GM18870 (cell line): Measurements from ENCODE around the gene ZIC4.

Experiments used
- ATAC-seq: cut with Tn5 transposase; IDR thresholded peaks from one replicate; pipeline ENCODE4 v1.9.1; 2021; ENCODE audit warnings: moderate library complexity; ENCODE audit not compliant: unreplicated experiment

ZIC4 gene

DNA sequence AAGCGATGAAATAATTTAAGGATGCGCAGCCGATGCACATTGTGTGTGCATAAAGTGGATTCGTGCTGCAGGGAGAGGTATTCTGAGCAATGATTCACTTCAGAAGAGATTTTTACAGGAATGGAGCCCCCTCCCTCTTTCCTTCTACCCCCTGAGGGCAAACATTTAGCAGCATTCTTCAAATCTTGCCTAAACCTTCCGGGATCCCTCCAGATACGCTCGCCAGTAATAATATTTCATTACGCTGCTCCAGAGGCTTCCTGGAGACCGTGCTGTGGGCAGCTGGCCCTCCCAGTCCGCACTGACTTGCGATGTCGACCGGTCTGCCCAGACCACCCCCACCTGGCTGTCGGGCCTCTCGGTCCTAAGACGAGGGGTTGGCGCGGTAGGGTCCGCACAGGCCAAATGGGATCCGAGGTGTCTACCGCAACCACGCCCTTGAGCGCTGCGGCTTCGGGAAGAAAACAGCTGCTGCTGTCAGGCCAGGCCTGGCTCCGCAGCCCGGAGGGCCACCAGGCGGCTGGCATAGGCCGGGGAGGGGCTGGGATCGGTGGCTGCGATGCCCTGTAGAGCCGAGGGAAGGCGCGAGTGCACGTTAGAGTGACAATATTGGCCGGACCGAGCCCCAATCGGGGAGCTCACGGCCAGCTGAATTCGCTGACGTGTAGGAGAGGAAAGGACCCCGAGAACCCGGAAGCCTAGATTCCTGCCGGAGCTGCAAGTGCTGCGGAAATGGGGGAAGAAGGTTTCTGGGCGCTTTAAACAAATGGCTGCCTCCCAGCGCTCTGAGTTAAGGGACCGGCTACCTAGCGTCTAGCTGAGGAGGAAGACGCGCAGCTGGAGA lies 14.3 kb downstream of the ZIC4 start:
- no peak for ATAC-seq

DNA sequence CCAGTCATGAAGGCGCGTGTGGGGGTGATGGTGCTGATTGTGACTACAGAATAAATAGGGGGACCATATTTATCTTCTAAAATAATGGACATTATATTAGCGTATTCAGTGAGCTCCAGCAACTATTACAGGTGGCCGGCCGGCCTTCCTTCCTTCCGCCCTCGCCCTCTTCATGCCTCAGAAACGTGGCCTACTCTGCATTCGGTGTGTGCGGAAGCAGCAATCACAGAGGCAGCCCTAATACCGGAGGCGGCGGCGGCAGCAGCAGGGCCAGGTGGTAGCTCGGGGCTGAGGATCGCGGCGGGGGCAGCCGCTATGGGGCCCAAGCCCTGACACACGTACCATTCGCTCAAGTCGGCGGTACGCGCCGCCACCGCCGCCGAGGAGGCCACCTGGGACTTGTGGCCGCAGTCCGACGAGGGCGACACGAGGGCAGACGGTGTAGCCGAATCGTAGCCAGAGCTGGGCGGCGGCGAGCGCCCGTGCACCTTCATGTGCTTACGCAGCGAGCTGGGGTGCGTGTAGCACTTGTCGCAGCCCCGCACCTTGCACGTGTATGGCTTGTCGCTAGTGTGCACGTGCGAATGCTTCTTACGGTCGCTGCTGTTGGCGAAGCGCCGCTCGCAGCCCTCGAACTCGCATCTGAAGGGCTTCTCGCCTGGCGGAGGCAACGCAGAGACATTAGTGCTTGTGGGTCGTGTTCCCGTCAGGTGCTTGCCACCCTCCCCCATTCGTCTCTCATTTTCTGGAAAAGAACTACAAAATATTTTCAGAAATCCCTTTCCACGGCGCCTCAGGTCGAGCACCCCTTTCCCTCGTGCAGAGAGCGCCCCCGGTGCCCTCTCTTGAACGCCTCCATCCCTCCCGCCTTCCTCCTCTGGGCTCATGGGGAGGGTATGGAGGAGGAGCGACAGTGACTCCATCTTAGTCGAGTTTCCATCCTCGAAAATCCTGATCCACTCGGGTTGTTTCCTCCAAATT lies 15.5 kb downstream of the ZIC4 start:
- ATAC-seq: no peak

DNA sequence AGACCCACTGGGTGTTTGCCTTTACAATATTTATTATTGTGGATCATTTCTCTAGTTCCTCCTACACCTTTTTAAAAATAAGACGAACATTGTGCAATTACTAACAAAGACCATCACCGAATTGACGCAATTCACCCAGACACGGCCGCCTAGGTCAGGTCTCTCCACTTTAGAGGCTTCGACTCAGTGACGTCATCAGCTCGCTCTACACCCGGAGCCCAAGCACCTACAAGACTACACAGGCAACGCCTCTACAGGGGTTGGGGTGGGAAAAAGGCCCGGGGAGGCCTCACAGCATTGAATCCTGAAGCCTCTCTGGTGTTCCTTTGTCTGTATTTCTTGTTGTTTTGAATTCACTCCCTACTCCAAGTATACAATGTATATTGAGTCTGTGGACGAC lies 16.6 kb downstream of the ZIC4 start:
- ATAC-seq: no peak

DNA sequence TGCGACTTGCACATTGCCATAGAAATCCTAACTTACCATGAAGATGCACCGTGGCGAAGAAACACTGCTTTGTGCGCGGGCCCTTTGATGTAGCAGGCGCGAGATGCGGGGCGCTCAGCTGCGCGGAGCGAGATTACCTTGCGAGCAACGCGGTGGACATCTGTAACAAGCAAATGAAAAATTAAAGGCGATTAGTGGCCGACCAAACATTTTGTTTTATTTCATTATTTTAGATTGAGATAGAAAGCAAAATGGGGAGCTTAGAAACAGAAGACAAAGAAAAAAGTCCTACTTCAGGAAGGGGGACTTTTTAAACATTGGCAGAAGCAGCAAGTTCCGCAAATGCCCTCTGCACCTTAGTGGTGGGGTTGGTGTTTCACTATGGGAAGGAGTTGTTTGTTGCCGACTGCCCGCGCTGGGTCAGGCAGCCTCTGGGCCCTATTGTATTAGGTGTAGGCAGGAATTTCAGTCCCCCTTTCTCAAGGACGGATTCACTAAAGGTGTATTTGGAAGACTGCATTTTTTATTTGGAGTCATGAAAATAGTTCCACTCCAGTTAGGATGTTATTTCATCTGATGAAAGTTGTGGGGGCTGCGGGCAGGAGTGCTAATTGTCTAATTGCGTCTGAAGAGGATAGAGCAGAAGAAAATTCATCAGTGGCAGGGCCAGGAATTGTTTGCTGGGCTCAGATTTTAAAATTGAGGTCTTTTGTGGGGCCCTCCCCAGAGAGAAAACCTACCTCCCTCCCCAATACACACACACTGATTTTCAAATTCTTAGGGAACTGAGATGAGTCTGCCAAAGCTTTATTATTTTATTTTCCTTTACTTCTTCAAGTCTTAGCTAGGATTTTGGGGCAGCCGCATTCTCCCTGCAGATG lies 17.4 kb downstream of the ZIC4 start:
- no peak for ATAC-seq

DNA sequence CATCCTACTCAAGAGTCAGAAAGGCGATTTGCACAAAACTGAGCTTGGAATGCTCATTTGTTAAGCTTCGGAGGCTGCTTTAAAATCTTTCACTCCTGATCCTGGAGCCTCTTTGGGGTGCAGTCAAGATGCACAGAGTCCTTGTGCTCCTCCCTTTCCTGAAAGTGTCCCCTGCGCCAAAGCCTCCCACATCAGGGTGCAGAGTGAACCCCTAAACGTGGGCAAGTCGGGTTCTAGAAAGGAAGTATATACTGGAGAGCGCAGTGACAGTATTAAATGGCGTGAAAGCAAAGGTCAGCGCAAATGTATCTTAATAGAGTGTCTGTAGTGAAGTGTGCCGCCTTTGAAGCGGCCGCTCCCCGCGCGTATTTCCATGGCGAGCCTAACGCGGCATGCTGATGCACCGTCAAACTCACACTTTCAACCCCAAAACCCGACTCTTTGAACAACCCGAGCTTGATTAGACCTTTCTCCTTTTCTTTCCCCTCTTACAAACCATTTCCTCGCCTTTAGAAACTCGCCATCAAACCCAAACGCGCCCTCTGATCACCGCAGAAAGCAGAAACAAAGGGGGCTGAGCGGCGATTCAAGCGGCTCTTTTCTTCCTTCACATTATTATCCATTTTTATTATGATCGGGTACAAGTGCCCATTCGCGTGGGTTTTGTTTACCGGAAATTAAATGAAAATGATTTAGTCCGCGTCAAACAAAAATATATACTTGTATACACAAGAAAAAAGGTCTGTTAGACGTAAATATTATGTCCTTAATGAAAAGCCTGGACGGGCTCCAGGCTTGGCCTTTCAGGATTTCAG lies 18.3 kb downstream of the ZIC4 start:
- no peak for ATAC-seq

DNA sequence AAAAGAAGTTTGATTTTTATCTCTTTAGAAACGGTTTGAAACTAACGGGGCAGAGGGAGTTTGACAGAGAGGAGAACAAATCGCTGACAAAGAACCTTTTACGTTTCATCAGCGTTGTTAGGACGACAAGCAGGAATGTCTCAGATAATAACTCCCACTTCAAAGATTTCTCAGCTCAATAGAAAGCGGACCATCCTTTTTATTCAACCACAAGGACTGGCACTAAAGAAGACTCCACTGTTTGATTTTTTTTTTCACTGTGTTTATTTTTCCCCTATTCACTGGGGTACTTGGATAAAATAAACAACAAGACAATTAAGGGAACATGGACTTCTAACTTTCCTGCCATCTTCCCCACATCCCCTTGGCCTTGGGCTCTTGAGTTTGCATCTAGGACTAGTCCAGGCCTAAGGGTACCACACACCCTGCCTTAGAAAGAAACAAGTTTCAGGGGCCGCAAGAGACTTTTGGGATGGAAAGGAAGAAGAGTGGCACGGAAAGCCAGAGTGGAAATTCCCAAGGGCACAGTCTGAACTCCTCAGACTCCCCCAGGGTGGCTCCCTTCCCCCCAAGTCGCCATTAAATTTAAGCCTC lies 19.0 kb downstream of the ZIC4 start:
- no peak for ATAC-seq

DNA sequence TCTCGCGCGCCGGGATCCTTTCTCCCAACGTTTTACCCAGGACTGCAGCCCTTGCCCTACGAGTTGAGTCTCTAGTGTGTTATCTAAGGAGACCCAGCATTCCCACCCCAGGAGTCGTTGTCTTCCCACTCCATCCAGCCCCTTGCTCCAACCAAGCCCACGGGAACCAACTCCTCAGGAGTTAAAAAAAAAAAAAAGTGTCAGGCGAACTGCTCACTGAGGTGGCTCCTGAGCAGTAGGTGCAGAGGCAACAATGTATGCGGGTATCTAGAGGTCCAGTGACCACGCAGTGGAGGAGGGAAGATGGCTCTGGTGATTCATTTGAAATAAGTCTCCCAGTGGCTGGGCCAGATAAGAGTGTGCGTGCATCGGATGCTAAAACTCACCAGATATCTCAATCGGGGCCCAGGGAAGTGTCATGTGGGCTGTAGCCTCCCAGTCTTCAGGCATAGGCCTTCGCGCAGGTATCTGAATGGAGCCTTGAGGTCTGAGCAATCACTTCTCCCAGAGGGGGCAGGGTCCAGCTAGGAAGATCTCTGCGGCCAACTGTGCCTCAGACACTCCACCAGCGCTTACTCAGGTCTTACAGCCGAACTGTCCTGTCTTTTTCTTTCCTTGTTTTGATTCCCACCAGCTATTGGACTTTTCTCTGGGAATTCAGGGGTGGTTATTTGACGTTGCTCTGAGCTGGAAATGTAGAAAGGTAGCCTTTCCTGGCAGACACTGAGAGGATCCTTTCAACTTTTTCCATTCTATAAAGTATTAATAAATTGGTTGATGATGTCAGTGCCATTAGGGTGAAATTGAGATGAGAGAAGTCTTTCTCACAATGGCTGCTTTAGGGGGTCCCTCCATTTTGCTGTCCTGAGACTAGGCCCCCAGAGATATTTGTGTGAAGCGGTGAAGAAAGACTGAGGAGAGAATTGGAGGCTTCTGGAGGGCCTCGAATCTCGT lies 21.0 kb downstream of the ZIC4 start:
- no peak for ATAC-seq

DNA sequence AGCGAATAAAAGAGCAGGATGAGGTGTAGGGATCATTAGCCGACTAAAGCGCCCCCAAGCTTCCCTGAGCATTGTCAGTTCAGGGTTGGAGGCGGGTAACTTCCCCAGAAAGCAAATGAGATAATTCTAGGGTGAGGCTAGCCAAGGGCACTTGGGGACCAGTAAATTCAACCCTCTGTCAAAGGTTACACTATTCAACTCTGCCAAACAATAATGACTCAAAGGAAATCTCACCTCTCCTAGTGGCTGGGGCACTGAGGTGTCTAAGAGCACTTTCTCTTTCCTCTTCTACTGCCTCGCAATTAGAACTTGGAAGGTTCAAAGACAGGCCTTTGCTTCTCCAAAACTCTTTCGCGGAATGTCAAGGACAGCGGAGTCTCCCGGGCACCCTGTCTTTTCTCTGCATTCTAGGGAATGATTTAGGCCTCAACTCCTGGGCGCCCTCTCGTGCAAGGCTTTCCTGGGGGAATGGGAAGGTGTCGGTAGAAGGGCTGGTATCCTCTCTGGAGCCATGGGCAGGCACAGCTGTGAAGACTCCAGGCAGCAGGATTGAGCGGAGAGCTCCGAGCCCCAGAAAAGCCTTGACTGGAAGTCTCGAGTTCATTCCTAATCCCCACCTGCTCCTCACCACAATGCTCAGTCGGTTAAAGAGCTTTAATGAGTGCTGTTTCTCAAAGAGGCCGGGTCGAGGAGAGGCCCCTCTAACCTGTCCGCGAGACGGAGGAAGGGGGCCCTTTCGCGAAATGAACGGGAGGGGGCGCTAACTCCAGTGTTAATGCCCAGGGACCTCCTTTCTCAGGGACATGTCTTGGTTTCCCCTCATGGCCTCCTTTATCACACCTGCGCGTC lies 21.9 kb downstream of the ZIC4 start:
- ATAC-seq: no peak

DNA sequence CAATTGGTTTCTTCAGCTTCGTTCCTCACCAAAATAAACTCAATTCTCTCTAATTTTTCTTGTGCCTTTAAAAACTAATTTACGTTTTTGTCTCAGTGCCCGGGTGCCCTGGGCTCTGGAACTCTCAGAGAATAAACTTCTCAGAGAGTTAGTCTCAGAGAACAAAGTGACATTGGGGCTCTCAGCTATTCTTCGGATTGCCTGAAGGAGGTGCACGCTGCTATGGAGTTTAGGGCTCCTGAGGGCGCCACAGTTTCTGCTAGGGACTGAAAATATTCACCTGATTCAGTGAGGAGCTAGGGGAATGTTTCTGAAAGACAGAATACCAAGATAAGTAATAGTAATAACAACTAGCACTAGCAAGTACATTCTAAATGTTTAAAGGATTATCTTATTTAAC lies 22.7 kb downstream of the ZIC4 start:
- no peak for ATAC-seq

DNA sequence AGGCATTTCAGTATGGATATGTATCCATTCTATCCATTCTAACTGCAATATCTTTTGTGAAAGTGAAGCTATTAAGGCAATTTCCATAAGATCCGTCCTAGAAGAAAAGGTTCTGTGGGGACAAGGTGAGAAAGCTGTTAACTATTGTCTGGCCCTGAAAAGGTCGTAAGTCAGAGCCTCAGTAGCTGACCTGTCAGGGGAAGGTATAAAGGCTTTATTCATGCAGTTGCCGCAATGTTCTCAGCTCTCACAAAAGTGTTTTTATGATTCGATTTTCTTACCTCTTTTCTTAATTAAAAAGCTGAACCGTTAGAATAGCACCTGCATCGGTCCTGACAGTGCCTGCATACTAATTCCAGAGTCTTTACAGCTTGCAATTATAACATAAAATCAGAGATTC lies 24.7 kb downstream of the ZIC4 start:
- ATAC-seq: no peak

DNA sequence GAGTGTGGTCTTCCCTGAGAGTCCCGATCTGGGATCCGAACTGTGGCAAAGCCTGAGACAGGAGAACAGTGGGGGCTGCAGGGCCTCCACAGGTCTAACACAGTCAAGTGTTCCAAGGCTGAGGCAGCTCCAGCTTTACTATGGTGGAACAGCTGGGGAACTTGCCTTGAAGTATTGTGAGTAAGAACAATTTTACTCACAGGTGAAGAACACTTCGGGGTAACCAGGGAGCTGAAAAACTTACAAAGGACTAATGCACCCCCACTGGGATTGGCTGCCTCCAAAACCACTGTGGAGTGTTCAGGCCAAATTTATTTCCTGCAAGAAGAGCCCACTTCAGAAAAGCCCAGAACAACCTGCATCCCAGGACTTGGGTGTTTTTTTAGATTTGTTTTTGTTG lies 25.4 kb downstream of the ZIC4 start:
- ATAC-seq: no peak

DNA sequence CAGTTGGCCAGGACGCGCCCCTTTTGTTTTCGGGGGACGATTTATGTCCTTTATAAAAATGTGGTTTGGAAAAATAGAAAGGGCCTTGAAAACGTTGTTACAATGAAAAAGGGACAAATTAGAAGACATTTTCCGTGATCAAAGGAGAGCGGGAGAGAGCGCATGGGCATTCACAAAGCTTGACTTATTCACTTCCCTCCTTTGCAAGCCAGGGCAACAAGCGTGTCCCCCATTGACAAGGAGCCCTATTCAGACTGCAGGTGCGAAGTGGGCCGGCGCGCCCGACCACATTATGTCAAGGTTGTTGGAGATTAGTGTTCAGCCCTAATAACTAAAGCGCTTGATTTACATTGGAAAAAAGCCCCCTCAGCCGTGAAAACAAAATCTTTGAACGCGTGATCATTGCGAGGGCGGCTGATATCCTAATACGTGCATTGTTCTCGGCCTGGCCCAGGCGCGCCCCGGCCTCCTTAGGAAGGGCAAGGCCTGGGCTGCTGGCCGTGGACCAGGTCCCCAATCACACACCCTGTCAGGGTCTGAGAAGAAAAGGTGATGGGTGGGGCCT lies 25.9 kb downstream of the ZIC4 start:
- no peak for ATAC-seq

DNA sequence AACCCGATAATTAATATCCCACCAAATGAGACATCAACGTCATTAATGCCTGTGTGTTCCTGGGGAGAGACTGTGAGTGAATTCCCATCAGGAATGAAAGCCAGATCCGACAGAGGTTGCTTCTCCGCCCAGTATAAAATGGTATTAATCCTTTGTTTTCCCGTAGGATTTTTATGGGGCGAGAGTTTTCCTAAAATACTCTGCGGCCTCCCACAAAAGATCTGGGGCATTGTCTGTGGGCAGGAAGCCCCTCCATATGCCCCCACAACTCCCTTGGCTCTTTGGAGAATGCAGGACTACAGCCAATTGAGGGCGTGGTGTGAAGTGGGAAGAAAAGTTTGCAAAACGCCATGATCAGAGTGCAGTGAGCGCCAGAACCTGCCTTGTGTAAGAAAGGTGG lies 26.7 kb downstream of the ZIC4 start:
- no peak for ATAC-seq

DNA sequence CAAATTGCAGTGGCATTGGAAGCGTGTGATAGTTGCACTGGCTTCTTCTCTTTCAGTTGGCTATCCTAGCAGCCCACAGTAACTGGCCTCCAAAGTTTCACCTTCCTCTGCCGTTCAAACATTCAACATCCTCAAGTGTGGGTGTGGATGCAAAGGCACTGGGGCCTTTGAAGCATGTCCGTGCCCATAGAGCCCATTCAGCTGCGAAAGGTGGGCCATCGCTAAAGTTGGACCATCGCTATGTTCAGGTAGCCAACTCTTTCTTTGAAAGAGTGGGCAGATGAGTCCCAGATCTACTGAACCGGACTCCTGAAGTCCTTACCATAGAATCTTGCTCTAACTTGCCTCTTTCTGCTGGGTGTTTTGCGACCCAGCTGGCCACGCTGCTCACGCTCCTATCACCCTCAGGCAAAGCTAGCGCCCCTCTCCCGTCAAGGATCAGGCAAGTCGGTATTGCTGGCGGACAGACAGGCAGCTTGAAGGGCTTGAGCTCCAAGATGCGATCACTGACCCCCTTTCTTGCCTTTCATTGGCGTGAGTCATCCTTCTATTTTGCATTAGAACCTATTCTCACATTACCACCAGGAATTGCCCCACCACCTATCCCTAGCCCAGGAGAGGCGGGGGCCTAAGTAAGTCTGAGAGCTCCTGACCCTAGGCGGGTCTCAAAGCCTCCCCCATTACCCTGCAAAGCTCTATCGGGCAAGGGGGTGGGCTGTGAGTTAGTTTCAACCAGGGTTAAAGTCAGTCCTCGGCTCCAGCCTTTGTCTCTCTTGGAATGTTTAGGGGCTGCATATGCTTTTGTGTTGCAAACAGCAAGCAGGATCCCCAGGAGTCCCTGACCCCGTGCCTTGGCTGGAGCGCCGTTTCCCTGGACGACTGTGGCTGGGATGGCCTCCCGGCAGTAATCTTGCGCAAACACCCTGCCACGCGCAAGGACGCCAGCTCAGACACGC lies 28.7 kb downstream of the ZIC4 start:
- no peak for ATAC-seq

DNA sequence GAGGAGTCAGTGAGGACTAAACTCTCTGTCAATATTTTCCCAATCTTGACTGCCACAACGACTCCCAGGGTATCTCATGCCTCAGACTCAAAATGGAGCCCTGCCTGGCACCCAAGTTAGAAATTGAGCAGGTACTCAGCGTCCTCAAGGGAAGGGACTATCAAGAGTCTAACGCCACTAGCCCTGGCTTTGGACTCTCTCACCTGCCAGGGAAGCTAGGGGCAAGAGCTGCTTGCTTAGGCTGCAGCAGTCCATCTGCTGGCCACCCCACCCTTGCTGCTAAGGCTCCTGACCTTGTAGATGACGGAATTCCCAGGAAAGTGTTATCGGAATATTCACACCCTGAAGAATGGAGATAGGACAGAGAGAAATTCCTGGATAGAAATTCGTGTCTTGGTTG lies 33.0 kb downstream of the ZIC4 start:
- no peak for ATAC-seq

DNA sequence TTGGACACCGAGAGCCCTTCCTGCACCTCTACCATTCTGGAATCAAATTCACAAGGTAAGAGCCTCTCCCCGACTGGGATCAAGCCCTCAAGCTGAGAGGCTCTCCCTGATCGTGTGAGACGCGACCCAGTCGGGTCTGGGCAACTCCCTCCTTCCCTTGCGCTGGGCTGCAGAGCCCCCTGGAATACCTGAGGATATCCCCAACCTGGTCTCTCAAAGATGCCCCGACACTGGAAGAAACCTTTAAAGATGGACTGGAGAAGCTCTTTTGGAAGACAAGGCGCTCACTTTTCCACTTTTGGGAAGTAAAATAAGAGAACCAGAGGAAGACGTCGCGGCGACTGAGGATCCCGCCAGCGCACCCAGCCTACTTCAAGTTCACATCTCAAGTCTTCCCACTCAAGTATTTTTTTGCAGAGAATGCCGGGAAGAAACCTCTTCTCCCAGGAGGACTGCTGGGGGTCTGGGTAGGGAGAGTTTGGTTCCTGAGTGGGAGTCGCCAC lies 33.8 kb downstream of the ZIC4 start:
- ATAC-seq: no peak
